WTC11 (cell line): ENCODE results near the gene ERC1. TPM values are rescaled to one million over a fixed set of nuclear protein-coding genes. Genes with fewer than 3 reads are reported as not detected.

Experiments used
- ATAC-seq: fragments of 200-7000 bp; cut with Tn5 transposase; 2 replicates; pipeline ENCODE4 v1.10.0; 2021; ENCODE audit warnings: mild to moderate bottlenecking, moderate library complexity
- CTCF ChIA-PET: fragments of 300-600 bp; sonication (Branson Sonifier 250); formaldehyde crosslinking; loops from one replicate; lab custom pipeline; 2021; ENCODE audit warnings: antibody characterized with exemption; lab: Charles Lee
- POLR2A ChIA-PET: fragments of 350-600 bp; sonication (Branson Sonifier 250); formaldehyde crosslinking; loops from one replicate; lab custom pipeline; 2021; ENCODE audit warnings: antibody characterized with exemption; lab: Charles Lee
- DNase-seq: peaks from one replicate; pipeline ENCODE4 v3.0.0; 2021; ENCODE audit warnings: low spot score
- H3K27ac Mint-ChIP-seq: 2 replicates; pipeline ENCODE4 v1.8.0; 2021; ENCODE audit warnings: mixed read lengths
- H3K27me3 Mint-ChIP-seq: 2 replicates; pipeline ENCODE4 v1.8.0; 2021; ENCODE audit warnings: low read depth, mild to moderate bottlenecking, moderate library complexity, mixed read lengths
- H3K36me3 Mint-ChIP-seq: 2 replicates; pipeline ENCODE4 v1.8.0; 2021; ENCODE audit warnings: mixed read lengths
- H3K4me1 Mint-ChIP-seq: 2 replicates; pipeline ENCODE4 v1.8.0; 2022; ENCODE audit warnings: mixed read lengths
- H3K4me3 Mint-ChIP-seq: 2 replicates; pipeline ENCODE4 v1.8.0; 2021; ENCODE audit warnings: mild to moderate bottlenecking, moderate library complexity, mixed read lengths
- H3K9me3 Mint-ChIP-seq: 2 replicates; pipeline ENCODE4 v1.8.0; 2021; ENCODE audit warnings: mixed read lengths
- AFF4 ChIP-seq: sonication (generic); formaldehyde crosslinking; IDR thresholded peaks from 2 replicates; pipeline ENCODE4 v1.8.1; 2023; ENCODE audit warnings: mild to moderate bottlenecking, missing genetic modification reagents, borderline replicate concordance
- ESRRA ChIP-seq: sonication (generic); formaldehyde crosslinking; IDR thresholded peaks from 2 replicates; pipeline ENCODE4 v1.8.1; 2022; ENCODE audit warnings: mild to moderate bottlenecking, missing genetic modification reagents, borderline replicate concordance
- FOXP1 ChIP-seq: sonication (generic); formaldehyde crosslinking; IDR thresholded peaks from 2 replicates; pipeline ENCODE4 v1.8.0; 2022; ENCODE audit warnings: missing genetic modification reagents, mild to moderate bottlenecking, moderate library complexity, borderline replicate concordance
- IRF1 ChIP-seq: sonication (generic); formaldehyde crosslinking; IDR thresholded peaks from 2 replicates; pipeline ENCODE4 v1.8.0; 2023; ENCODE audit warnings: missing genetic modification reagents
- JAZF1 ChIP-seq: fragments of 250-450 bp; sonication (Bioruptor Pico); IDR thresholded peaks from 2 replicates; pipeline ENCODE4 v1.9.0; 2021; ENCODE audit warnings: moderate library complexity, mild to moderate bottlenecking, inconsistent platforms
- NFATC4 ChIP-seq: fragments of 250-450 bp; sonication (Bioruptor Pico); IDR thresholded peaks from 2 replicates; pipeline ENCODE4 v1.9.0; 2021; ENCODE audit warnings: mild to moderate bottlenecking
- PRRX2 ChIP-seq: fragments of 250-450 bp; sonication (Bioruptor Pico); IDR thresholded peaks from 2 replicates; pipeline ENCODE4 v1.8.0; 2021; ENCODE audit warnings: mild to moderate bottlenecking
- SMAD4 ChIP-seq: sonication (generic); formaldehyde crosslinking; IDR thresholded peaks from 2 replicates; pipeline ENCODE4 v1.8.0; 2022; ENCODE audit warnings: mild to moderate bottlenecking, missing genetic modification reagents
- STAT6 ChIP-seq: sonication (generic); formaldehyde crosslinking; conservative IDR thresholded peaks from 2 replicates; pipeline ENCODE4 v1.8.1; 2023; ENCODE audit warnings: mild to moderate bottlenecking, low read depth, missing genetic modification reagents, moderate library complexity
- TP53 ChIP-seq: sonication (generic); formaldehyde crosslinking; IDR thresholded peaks from 2 replicates; pipeline ENCODE4 v1.8.1; 2023; ENCODE audit warnings: mild to moderate bottlenecking, missing genetic modification reagents
- ZNF232 ChIP-seq: sonication (generic); formaldehyde crosslinking; IDR thresholded peaks from 2 replicates; pipeline ENCODE4 v1.8.0; 2022; ENCODE audit warnings: mild to moderate bottlenecking, missing genetic modification reagents
- ZNF263 ChIP-seq: sonication (generic); formaldehyde crosslinking; IDR thresholded peaks from 2 replicates; pipeline ENCODE4 v1.8.1; 2022; ENCODE audit warnings: low read depth, mild to moderate bottlenecking, moderate library complexity, missing genetic modification reagents
- ZNF423 ChIP-seq: fragments of 250-450 bp; sonication (Bioruptor Pico); IDR thresholded peaks from 2 replicates; pipeline ENCODE4 v2.1.2; 2022; ENCODE audit warnings: mild to moderate bottlenecking, moderate library complexity
- ZNF512 ChIP-seq: sonication (generic); formaldehyde crosslinking; IDR thresholded peaks from 2 replicates; pipeline ENCODE4 v1.8.1; 2022; ENCODE audit warnings: missing genetic modification reagents, borderline replicate concordance
- total RNA-seq: library from RNA; stranded (reverse); gene quantifications from 3 replicates; pipeline ENCODE4 v1.2.3, GENCODE V29; 2021
- TF ChIP-seq, protein P1 (sequence below): sonication (generic); formaldehyde crosslinking; IDR thresholded peaks from 2 replicates; pipeline ENCODE4 v1.8.0; 2022; ENCODE audit warnings: mild to moderate bottlenecking, missing genetic modification reagents
- TF ChIP-seq, protein P2 (sequence below): sonication (generic); formaldehyde crosslinking; IDR thresholded peaks from 2 replicates; pipeline ENCODE4 v1.8.0; 2023; ENCODE audit warnings: missing genetic modification reagents, mild to moderate bottlenecking, borderline replicate concordance
- TF ChIP-seq, protein P3 (sequence below): sonication (generic); formaldehyde crosslinking; IDR thresholded peaks from 2 replicates; pipeline ENCODE4 v1.8.1; 2023; ENCODE audit warnings: mild to moderate bottlenecking, missing genetic modification reagents, moderate library complexity
- TF ChIP-seq, protein P4 (sequence below): sonication (generic); formaldehyde crosslinking; IDR thresholded peaks from 2 replicates; pipeline ENCODE4 v1.8.1; 2022; ENCODE audit warnings: low read depth, mild to moderate bottlenecking, moderate library complexity, missing genetic modification reagents, borderline replicate concordance

ERC1 gene
- total RNA-seq, 1 experiment from 2014 or later: 47.5 TPM

DNA sequence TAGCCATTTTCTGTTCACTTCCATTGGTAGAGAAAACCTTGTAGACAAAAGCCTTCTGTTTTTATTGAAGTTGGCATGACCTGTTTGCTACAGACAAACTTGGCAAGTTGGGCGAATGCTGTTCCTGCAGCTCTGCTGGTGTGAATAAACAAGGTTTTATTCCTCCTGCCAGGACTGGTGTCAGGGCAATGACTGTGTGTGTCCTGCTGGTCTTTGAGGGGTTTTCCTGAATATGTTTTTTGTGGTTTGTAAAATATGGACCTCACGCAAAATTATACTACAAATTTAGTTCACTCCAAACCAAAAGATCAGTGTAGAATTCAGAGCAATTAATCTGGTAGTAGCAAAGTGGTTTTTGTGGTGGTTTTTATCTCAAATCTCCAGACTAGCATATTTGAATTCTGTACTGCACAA, 140.8 kb downstream of the ERC1 start (continued):
- no peak for TF ChIP-seq AFF4 (CRISPR knock-in tag)

DNA sequence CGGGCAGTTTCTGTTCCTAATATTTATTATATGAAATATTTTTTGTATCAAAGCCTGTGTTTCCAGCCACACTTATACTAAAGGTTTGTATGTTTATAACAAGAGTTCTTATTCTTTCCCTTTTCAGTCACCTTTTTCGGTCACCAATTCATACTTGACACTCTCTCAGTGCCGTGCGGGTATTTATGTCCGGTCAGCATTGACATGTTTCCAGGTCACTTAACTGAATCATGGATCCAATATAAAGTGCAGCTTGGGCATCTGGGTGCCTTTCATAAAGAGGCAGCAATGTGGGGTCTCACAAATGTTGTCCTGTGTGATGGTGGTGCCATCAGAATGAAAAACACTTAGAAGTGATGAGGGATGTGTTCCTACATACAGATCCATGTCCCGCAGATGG, 141.3 kb downstream of the ERC1 start:
- ChIA-PET POLR2A (no interaction called here), CTCF (no interaction called here)
- no peak for DNase-seq
- Mint-ChIP-seq H3K27ac (no peak overlapping the region), H3K27me3 (no peaks in the 10 kb centered on the region), H3K9me3 (no peaks in the 10 kb centered on the region; the same call in 1 of the 2 replicates), H3K36me3 (peaks cover 5% of the 10 kb centered on the region; the same call in 1 of the 2 replicates), H3K4me3 (no peak overlapping the region), H3K4me1 (peaks cover 5% of the 10 kb centered on the region)
- ATAC-seq: no peak
- TF ChIP-seq ZNF423 (CRISPR knock-in tag) (no peak), ZNF263 (CRISPR knock-in tag) (no peak), ZNF232 (no peak), IRF1 (no peak), JAZF1 (CRISPR knock-in tag) (no peak), NFATC4 (CRISPR knock-in tag) (no peak), SMAD4 (CRISPR knock-in tag) (no peak), TP53 (CRISPR knock-in tag) (no peak), ESRRA (CRISPR knock-in tag) (no peak), ZNF512 (CRISPR knock-in tag) (no peak), PRRX2 (CRISPR knock-in tag) (no peak), STAT6 (CRISPR knock-in tag) (no peak), FOXP1 (CRISPR knock-in tag) (no peak)
- TF ChIP-seq, protein P1, sequence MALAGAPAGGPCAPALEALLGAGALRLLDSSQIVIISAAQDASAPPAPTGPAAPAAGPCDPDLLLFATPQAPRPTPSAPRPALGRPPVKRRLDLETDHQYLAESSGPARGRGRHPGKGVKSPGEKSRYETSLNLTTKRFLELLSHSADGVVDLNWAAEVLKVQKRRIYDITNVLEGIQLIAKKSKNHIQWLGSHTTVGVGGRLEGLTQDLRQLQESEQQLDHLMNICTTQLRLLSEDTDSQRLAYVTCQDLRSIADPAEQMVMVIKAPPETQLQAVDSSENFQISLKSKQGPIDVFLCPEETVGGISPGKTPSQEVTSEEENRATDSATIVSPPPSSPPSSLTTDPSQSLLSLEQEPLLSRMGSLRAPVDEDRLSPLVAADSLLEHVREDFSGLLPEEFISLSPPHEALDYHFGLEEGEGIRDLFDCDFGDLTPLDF: no peak
- TF ChIP-seq, protein P2, sequence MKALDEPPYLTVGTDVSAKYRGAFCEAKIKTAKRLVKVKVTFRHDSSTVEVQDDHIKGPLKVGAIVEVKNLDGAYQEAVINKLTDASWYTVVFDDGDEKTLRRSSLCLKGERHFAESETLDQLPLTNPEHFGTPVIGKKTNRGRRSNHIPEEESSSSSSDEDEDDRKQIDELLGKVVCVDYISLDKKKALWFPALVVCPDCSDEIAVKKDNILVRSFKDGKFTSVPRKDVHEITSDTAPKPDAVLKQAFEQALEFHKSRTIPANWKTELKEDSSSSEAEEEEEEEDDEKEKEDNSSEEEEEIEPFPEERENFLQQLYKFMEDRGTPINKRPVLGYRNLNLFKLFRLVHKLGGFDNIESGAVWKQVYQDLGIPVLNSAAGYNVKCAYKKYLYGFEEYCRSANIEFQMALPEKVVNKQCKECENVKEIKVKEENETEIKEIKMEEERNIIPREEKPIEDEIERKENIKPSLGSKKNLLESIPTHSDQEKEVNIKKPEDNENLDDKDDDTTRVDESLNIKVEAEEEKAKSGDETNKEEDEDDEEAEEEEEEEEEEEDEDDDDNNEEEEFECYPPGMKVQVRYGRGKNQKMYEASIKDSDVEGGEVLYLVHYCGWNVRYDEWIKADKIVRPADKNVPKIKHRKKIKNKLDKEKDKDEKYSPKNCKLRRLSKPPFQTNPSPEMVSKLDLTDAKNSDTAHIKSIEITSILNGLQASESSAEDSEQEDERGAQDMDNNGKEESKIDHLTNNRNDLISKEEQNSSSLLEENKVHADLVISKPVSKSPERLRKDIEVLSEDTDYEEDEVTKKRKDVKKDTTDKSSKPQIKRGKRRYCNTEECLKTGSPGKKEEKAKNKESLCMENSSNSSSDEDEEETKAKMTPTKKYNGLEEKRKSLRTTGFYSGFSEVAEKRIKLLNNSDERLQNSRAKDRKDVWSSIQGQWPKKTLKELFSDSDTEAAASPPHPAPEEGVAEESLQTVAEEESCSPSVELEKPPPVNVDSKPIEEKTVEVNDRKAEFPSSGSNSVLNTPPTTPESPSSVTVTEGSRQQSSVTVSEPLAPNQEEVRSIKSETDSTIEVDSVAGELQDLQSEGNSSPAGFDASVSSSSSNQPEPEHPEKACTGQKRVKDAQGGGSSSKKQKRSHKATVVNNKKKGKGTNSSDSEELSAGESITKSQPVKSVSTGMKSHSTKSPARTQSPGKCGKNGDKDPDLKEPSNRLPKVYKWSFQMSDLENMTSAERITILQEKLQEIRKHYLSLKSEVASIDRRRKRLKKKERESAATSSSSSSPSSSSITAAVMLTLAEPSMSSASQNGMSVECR (CRISPR knock-in tag): no peak
- TF ChIP-seq, protein P3, sequence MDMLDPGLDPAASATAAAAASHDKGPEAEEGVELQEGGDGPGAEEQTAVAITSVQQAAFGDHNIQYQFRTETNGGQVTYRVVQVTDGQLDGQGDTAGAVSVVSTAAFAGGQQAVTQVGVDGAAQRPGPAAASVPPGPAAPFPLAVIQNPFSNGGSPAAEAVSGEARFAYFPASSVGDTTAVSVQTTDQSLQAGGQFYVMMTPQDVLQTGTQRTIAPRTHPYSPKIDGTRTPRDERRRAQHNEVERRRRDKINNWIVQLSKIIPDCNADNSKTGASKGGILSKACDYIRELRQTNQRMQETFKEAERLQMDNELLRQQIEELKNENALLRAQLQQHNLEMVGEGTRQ (CRISPR knock-in tag): no peak
- TF ChIP-seq, protein P4, sequence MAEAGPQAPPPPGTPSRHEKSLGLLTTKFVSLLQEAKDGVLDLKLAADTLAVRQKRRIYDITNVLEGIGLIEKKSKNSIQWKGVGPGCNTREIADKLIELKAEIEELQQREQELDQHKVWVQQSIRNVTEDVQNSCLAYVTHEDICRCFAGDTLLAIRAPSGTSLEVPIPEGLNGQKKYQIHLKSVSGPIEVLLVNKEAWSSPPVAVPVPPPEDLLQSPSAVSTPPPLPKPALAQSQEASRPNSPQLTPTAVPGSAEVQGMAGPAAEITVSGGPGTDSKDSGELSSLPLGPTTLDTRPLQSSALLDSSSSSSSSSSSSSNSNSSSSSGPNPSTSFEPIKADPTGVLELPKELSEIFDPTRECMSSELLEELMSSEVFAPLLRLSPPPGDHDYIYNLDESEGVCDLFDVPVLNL (CRISPR knock-in tag): no peak
